ENCODE data around the gene ABCC10.
"Not testable (repeated sequence)": the region's sequence is repeated elsewhere in the genome, so short reads cannot be mapped to it uniquely, and the experiment has no call there.

Gene ABCC10

GRCh38 chr6:43498291-43498690, 71.0 kb downstream of the ABCC10 start:
- DNase-seq, result not testable (repeated sequence)

- no peak for DNase-seq
Measured at GRCh38 chr6:43499028-43499815, 71.9 kb downstream of the ABCC10 start.
